ENCODE measurements around the gene RUFY3.

RUFY3 gene

DNA sequence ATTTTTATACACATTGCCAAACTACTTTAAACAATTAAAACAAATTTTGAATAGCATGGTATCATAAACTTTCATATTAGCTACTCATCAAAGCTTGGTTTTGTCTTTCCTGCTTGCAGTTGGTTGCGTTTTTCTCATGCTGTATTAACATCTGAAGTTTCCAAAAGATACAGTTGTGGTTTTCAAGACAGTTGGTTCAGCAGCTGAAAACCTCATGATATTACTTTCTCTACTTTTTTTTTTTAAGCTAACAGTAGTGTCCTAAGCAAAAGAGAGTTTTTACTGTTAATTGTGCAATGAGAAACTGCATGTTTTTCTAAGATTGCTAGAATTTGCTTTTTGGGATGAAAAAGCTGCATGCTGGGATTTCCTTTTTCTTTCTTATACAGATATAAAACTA, 15.2 kb downstream of the RUFY3 start:
- Histone ChIP-seq H3K27ac (no peak overlapping the region), H3K27me3 (no peaks in the 10 kb centered on the region), H3K9me3 (no peaks in the 10 kb centered on the region), H3K4me3 (ENCODE audit: low read depth in 1 of 2, low read length in 1 of 2) (no peak overlapping the region), H3K36me3 (no peaks in the 10 kb centered on the region), H3K4me1 (ENCODE audit: control insufficient read depth in 1 of 2, insufficient read depth in 1 of 2, low read depth in 1 of 2, low read length in 1 of 2) (peaks cover 12 to 14% of the 10 kb centered on the region in 2 experiments)
- no peak for TF ChIP-seq CTCF (IDR thresholded peaks at IDR 0.05)

DNA sequence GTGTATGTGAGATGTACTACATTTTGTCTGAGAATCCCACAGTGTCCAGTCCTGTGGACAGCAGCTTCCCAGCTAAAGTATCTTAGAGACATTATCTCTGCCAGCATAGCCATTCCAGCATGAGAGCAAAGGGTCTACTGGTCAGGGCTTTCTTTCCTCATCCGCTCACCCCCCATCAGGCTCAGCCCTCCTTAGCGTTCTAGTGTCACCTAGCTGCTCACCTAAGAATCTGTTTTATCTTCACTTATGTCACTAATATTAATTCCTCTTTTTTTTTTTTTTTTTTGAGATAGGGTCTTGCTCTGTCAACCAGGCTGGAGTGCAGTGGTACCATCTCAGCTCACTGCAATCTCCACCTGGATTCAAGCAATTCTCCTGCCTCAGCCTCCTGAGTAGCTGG, 15.6 kb downstream of the RUFY3 start:
- Histone ChIP-seq H3K9me3 (no peaks in the 10 kb centered on the region), H3K36me3 (no peaks in the 10 kb centered on the region), H3K27me3 (no peaks in the 10 kb centered on the region), H3K4me1 (ENCODE audit: control insufficient read depth in 1 of 2, insufficient read depth in 1 of 2, low read depth in 1 of 2, low read length in 1 of 2) (peaks cover 12 to 14% of the 10 kb centered on the region in 2 experiments), H3K4me3 (ENCODE audit: low read depth in 1 of 2, low read length in 1 of 2) (no peak overlapping the region), H3K27ac (no peak overlapping the region)
- TF ChIP-seq CTCF (IDR thresholded peaks at IDR 0.05) = no peak

- Histone ChIP-seq H3K4me1 (ENCODE audit: control insufficient read depth in 1 of 2, insufficient read depth in 1 of 2, low read depth in 1 of 2, low read length in 1 of 2) (peaks cover 5 to 7% of the 10 kb centered on the region in 2 experiments), H3K27ac (no peak overlapping the region), H3K4me3 (ENCODE audit: low read depth in 1 of 2, low read length in 1 of 2) (no peak overlapping the region), H3K27me3 (no peaks in the 10 kb centered on the region), H3K9me3 (no peaks in the 10 kb centered on the region), H3K36me3 (no peaks in the 10 kb centered on the region)
- no peak for TF ChIP-seq CTCF (IDR thresholded peaks at IDR 0.05)
These were observed 18.0 kb downstream of the RUFY3 start for GRCh38 chr4:70739496-70740337.

- Histone ChIP-seq H3K27me3 (no peaks in the 10 kb centered on the region), H3K9me3 (no peaks in the 10 kb centered on the region), H3K36me3 (no peaks in the 10 kb centered on the region), H3K4me3 (ENCODE audit: low read depth in 1 of 2, low read length in 1 of 2) (no peak overlapping the region), H3K27ac (no peak overlapping the region), H3K4me1 (ENCODE audit: control insufficient read depth in 1 of 2, insufficient read depth in 1 of 2, low read depth in 1 of 2, low read length in 1 of 2) (no peaks in the 10 kb centered on the region)
- TF ChIP-seq CTCF (IDR thresholded peaks at IDR 0.05) = no peak
These were observed 20.3 kb downstream of the RUFY3 start for GRCh38 chr4:70741867-70742658.

DNA sequence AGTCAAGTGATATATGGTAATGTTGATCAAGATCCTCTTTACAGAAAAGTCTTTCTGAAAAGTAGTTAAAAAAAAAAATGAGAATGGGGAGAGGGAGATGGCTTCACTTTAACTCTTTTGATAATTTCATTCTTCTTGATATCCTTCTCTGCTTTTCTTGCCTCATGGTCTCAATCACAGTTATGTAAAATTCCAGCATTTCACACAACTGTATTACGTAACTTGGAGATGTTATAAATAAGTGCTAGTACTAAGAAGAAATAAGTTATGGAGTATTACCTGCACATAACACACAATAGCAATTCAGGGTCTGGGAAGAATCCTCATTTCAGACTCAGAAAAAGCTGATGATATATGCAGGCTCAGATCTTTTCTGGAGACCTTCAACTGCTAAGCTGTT, 22.0 kb downstream of the RUFY3 start:
- no peak overlapping the region for H3K27ac ChIP-seq
- H3K4me1 ChIP-seq (ENCODE audit: control insufficient read depth in 1 of 2, insufficient read depth in 1 of 2, low read depth in 1 of 2, low read length in 1 of 2) = no peaks in the 10 kb centered on the region
- H3K27me3 ChIP-seq = no peaks in the 10 kb centered on the region
- TF ChIP-seq CTCF (IDR thresholded peaks at IDR 0.05) = no peak
- H3K36me3 ChIP-seq = no peaks in the 10 kb centered on the region
- H3K9me3 ChIP-seq = no peaks in the 10 kb centered on the region
- no peak overlapping the region for H3K4me3 ChIP-seq (ENCODE audit: low read depth in 1 of 2, low read length in 1 of 2)
